COLO668 (cell line): ENCODE measurements around the gene CLDN7.
"Not testable (repeated sequence)": the region's sequence is repeated elsewhere in the genome, so short reads cannot be mapped to it uniquely, and the experiment has no call there.

Experiments used
- DNase-seq: peaks from one replicate; lab custom pipeline; 2025; ENCODE audit not compliant: unreplicated experiment; lab: John Stamatoyannopoulos, UW

CLDN7 gene

DNA sequence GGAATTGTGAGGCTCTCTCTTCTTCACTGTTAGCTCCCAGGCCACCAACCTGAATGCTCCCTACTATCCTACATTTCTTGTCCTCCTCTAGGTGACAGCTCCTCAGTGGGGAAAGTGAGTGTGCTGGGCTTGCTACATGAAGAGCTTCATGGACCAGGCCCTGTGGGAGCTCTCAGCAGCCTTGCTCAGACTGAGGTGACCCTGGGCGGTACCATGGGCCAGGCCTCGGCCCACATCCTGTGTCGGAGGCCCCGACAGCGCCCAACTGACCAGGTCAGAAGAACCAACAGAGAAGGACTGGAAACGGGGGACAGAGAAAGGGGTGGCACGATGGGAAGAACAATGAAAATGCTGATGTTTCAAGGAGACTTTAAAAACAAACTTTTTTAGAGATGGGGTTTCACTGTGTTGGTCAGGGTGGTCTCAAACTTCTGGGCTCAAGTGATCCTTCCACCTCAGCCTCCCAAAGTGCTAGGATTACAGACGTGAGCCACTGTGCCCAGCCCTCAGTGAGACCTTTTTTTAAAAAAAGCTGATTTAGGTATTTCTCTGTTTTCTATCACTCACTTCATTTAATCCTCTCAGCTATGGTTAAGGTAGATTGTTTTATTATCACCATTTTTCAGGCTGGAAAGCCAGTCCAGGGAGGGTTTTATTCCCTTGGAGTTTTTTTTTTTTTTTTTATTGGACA, 5.4 kb downstream of the CLDN7 start:
- DNase-seq, result no peak

DNA sequence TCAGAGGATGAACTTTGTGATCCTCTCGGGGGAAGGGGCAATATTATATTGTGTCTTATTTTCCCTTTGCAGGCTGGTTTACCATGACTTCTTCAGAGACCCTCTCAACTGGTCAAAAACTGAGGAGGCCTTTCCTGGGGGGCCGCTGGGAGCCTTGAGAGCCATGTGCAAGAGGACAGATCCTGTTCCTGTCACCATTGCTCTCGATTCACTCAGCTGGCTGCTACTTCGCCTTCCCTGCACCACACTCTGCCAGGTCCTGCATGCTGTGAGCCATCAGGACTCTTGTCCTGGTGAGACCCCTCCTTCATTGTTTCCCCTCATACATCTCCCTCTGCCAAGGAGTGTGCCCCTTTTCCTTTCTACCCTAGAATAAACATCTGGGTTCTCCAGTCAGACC, 7.8 kb downstream of the CLDN7 start:
- no peak for DNase-seq

- no peak for DNase-seq
These were observed 9.2 kb downstream of the CLDN7 start for GRCh38 chr17:7253082-7253481.

- DNase-seq, result peak; percentile 89
These were observed 9.9 kb downstream of the CLDN7 start, which contains the start of gene ELP5 for GRCh38 chr17:7252176-7253043. ELP5 (plus strand) TSS chr17:7252215; CDS start chr17:7252551, 336 bp downstream.

DNA sequence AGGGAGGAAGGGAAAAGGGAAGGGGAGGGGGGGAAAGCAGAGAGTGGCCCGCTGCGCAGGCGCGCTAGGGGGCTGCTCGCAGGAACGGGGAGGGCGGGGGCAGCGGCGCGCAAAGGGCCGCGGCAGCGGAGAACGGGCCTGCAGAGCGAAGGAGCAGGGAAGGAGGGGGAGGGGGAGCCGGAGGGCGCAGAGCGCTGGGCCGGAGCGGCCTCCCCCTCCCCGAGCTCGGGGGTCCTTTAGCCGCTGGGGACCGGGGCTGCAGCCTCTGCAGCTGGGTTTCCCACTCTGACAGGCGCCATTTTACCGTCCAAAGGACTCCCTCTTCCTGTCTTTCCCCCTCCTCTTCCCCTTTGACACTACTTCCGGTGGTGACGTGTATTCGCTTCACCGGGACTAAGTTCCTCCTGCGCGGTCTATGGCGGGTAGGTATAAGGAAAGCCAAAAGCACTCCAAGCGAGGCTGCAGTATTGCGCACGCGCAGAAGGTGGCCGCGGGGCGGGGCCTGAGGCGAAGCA, 10.6 kb downstream of the CLDN7 start, which contains the start of gene CTDNEP1:
Gene CTDNEP1 (minus strand): TSS at position 74 of the 515 bp plus-strand sequence. CDS start 438 bp downstream, outside the sequence.
- DNase-seq, result peak; percentile 92

GRCh38 chr17:7250695-7251627, 11.3 kb downstream of the CLDN7 start:
- DNase-seq, result no peak

- DNase-seq, result no peak
These were observed 12.4 kb downstream of the CLDN7 start for GRCh38 chr17:7249830-7250229.

GRCh38 chr17:7249214-7249613, 13.1 kb downstream of the CLDN7 start:
- no peak for DNase-seq

GRCh38 chr17:7248796-7249195, 13.5 kb downstream of the CLDN7 start:
- DNase-seq, result no peak

- no peak for DNase-seq
These were observed 15.5 kb downstream of the CLDN7 start for GRCh38 chr17:7246779-7247178.

GRCh38 chr17:7243838-7244237, 18.4 kb downstream of the CLDN7 start:
- not testable (repeated sequence) for DNase-seq

DNA sequence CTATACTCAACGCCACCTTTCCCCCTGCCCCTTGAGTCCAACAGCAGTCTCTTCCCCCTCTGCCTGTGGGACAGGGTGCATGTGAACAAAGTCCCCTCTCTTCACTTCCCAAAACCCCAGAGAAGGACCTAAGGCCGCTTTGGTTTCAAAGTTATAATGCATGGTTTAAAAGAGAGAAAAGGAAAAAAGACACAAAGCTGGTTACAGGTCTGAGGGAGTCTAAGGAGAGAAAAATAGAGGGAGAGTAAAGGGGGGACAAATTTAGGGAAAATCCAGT, 18.9 kb downstream of the CLDN7 start:
- DNase-seq, result no peak

GRCh38 chr17:7242717-7243452, 19.4 kb downstream of the CLDN7 start:
- DNase-seq, result peak; percentile 94

- peak; percentile 82 for DNase-seq
These were observed 20.2 kb downstream of the CLDN7 start, which contains the start of gene GABARAP for GRCh38 chr17:7241783-7242716. GABARAP (minus strand) TSS chr17:7242449; CDS start chr17:7242330, 119 bp downstream.

DNA sequence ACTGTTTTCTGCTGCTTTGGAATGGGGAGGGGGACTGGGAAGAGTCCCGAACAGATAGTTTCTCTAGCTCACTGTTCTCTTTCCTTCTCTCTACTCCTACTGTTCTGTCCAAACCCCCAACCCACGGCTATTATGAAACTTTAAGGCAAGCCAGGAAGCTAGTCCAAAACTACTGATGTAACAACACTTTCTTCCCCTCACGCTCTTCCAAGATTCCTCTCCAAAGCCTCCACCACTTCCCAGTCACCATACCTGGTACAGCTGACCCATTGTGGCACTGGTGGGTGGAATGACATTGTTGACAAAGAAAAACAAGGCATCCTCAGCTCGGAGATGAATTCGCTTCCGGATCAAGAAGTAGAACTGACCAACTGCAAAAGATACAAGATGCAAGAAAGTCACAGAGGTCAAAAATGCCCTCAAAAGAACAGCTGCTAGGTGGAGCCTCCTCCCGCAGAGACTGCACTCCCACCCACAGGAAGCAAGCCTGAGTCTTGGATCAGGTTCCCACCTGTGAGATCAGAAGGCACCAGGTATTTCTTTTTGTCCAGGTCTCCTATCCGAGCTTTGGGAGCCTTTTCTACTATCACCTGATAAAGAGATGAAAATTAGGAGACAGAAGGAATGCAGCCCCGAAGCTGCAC, 21.1 kb downstream of the CLDN7 start:
- DNase-seq, result peak; percentile 26

GRCh38 chr17:7240375-7240774, 21.9 kb downstream of the CLDN7 start:
- DNase-seq, result no peak

- DNase-seq, result peak; percentile 96
These were observed 22.9 kb downstream of the CLDN7 start, which contains the start of gene PHF23 for GRCh38 chr17:7239091-7240027. PHF23 (minus strand) TSS chr17:7239457; CDS start chr17:7239279, 178 bp downstream.
